SK-N-SH treated with all-trans-retinoic acid at 6 μM for 48 hours (cell line): ENCODE results near the gene CD200R1L.

Source experiments
- ARNTL ChIP-seq: fragments of 450-650 bp; formaldehyde crosslinking; IDR thresholded peaks from 2 replicates; pipeline ENCODE4 v1.5.0; 2020; ENCODE audit warnings: low read depth, mild to moderate bottlenecking, moderate library complexity, borderline replicate concordance
- BACH2 ChIP-seq: fragments of 250-450 bp; sonication (Bioruptor Pico); IDR thresholded peaks from 2 replicates; pipeline ENCODE4 v1.9.0; 2021; ENCODE audit warnings: mild to moderate bottlenecking, borderline replicate concordance
- CSDC2 ChIP-seq: fragments of 250-450 bp; sonication (Bioruptor Pico); IDR thresholded peaks from 2 replicates; pipeline ENCODE4 v1.5.0; 2020; ENCODE audit warnings: mild to moderate bottlenecking, moderate library complexity
- ISL1 ChIP-seq: fragments of 250-450 bp; sonication (Bioruptor Pico); IDR thresholded peaks from 2 replicates; pipeline ENCODE4 v2.1.2; 2022; ENCODE audit warnings: mild to moderate bottlenecking, moderate library complexity
- OSR1 ChIP-seq: fragments of 250-450 bp; sonication (Bioruptor Pico); IDR thresholded peaks from 2 replicates; pipeline ENCODE4 v1.8.0; 2022; ENCODE audit warnings: moderate library complexity, mild to moderate bottlenecking, inconsistent platforms
- RARB ChIP-seq: fragments of 250-450 bp; sonication (Bioruptor Pico); IDR thresholded peaks from 2 replicates; pipeline ENCODE4 v1.8.0; 2021; ENCODE audit warnings: mild to moderate bottlenecking, moderate library complexity
- SNAI2 ChIP-seq: fragments of 250-450 bp; sonication (Bioruptor Pico); IDR thresholded peaks from 2 replicates; pipeline ENCODE4 v1.5.0; 2020; ENCODE audit warnings: mild to moderate bottlenecking, moderate library complexity
- TCF4 ChIP-seq: fragments of 250-450 bp; sonication (Bioruptor Pico); IDR thresholded peaks from 2 replicates; pipeline ENCODE4 v1.8.0; 2021; ENCODE audit warnings: mild to moderate bottlenecking, moderate library complexity, borderline replicate concordance
- ZNF70 ChIP-seq: fragments of 450-650 bp; formaldehyde crosslinking; IDR thresholded peaks from 2 replicates; pipeline ENCODE4 v1.5.0; 2020; ENCODE audit warnings: mild to moderate bottlenecking, moderate library complexity
- ZNF8 ChIP-seq: fragments of 450-650 bp; formaldehyde crosslinking; IDR thresholded peaks from 2 replicates; pipeline ENCODE4 v1.5.0; 2020; ENCODE audit warnings: mild to moderate bottlenecking, moderate library complexity
- TF ChIP-seq, protein P1 (sequence below): fragments of 250-450 bp; sonication (Bioruptor Pico); IDR thresholded peaks from 2 replicates; pipeline ENCODE4 v1.8.0; 2020; ENCODE audit warnings: mild to moderate bottlenecking, moderate library complexity, borderline replicate concordance
- TF ChIP-seq, protein P2 (sequence below): fragments of 250-450 bp; sonication (Bioruptor Pico); IDR thresholded peaks from 2 replicates; pipeline ENCODE4 v1.5.1; 2020; ENCODE audit warnings: low read depth, mild to moderate bottlenecking, moderate library complexity
- TF ChIP-seq, protein P3 (sequence below): fragments of 250-450 bp; sonication (Bioruptor Pico); IDR thresholded peaks from 2 replicates; pipeline ENCODE4 v1.5.1; 2021; ENCODE audit warnings: mild to moderate bottlenecking, moderate library complexity
- TF ChIP-seq, protein P4 (sequence below): fragments of 250-450 bp; sonication (Bioruptor Pico); IDR thresholded peaks from 2 replicates; pipeline ENCODE4 v1.8.0; 2021; ENCODE audit warnings: low read depth, mild to moderate bottlenecking, moderate library complexity, borderline replicate concordance

DNA sequence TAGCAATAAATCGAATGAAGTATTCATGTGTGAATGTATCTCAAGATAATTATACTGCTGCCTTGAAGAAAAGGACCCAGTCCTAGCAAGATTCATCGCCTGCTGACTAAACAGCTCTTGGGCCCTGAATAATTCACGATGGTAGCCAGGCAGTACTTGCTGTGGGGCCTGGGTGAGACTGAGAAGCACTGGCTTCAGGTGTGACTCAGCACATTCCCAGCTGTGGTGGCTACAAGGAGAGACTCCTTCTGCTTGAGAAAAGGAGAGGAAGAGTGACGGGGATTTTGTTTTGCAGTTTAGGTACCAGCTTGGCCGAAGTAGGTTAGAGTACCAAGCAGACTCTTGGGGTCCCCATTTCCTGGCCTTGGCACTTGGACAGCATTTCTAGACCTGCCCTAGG, 47.6 kb upstream of the CD200R1L start:
- TF ChIP-seq, protein P1, sequence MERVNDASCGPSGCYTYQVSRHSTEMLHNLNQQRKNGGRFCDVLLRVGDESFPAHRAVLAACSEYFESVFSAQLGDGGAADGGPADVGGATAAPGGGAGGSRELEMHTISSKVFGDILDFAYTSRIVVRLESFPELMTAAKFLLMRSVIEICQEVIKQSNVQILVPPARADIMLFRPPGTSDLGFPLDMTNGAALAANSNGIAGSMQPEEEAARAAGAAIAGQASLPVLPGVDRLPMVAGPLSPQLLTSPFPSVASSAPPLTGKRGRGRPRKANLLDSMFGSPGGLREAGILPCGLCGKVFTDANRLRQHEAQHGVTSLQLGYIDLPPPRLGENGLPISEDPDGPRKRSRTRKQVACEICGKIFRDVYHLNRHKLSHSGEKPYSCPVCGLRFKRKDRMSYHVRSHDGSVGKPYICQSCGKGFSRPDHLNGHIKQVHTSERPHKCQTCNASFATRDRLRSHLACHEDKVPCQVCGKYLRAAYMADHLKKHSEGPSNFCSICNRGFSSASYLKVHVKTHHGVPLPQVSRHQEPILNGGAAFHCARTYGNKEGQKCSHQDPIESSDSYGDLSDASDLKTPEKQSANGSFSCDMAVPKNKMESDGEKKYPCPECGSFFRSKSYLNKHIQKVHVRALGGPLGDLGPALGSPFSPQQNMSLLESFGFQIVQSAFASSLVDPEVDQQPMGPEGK (CRISPR knock-in tag): no peak
- no peak for TF ChIP-seq CSDC2
- TF ChIP-seq ZNF8 (CRISPR knock-in tag): no peak
- no peak for TF ChIP-seq ISL1
- TF ChIP-seq, protein P2, sequence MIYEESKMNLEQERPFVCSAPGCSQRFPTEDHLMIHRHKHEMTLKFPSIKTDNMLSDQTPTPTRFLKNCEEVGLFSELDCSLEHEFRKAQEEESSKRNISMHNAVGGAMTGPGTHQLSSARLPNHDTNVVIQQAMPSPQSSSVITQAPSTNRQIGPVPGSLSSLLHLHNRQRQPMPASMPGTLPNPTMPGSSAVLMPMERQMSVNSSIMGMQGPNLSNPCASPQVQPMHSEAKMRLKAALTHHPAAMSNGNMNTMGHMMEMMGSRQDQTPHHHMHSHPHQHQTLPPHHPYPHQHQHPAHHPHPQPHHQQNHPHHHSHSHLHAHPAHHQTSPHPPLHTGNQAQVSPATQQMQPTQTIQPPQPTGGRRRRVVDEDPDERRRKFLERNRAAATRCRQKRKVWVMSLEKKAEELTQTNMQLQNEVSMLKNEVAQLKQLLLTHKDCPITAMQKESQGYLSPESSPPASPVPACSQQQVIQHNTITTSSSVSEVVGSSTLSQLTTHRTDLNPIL (CRISPR knock-in tag): no peak
- TF ChIP-seq RARB (CRISPR knock-in tag): no peak
- TF ChIP-seq TCF4 (CRISPR knock-in tag): no peak
- TF ChIP-seq ARNTL: no peak
- no peak for TF ChIP-seq ZNF70 (CRISPR knock-in tag)
- TF ChIP-seq OSR1 (CRISPR knock-in tag): no peak
- TF ChIP-seq, protein P3, sequence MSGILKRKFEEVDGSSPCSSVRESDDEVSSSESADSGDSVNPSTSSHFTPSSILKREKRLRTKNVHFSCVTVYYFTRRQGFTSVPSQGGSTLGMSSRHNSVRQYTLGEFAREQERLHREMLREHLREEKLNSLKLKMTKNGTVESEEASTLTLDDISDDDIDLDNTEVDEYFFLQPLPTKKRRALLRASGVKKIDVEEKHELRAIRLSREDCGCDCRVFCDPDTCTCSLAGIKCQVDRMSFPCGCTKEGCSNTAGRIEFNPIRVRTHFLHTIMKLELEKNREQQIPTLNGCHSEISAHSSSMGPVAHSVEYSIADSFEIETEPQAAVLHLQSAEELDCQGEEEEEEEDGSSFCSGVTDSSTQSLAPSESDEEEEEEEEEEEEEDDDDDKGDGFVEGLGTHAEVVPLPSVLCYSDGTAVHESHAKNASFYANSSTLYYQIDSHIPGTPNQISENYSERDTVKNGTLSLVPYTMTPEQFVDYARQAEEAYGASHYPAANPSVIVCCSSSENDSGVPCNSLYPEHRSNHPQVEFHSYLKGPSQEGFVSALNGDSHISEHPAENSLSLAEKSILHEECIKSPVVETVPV (CRISPR knock-in tag): no peak
- TF ChIP-seq BACH2 (CRISPR knock-in tag): no peak
- no peak for TF ChIP-seq SNAI2
- TF ChIP-seq, protein P4, sequence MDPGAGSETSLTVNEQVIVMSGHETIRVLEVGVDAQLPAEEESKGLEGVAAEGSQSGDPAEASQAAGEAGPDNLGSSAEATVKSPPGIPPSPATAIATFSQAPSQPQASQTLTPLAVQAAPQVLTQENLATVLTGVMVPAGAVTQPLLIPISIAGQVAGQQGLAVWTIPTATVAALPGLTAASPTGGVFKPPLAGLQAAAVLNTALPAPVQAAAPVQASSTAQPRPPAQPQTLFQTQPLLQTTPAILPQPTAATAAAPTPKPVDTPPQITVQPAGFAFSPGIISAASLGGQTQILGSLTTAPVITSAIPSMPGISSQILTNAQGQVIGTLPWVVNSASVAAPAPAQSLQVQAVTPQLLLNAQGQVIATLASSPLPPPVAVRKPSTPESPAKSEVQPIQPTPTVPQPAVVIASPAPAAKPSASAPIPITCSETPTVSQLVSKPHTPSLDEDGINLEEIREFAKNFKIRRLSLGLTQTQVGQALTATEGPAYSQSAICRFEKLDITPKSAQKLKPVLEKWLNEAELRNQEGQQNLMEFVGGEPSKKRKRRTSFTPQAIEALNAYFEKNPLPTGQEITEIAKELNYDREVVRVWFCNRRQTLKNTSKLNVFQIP: no peak
